CD4-positive, alpha-beta T cell (primary cell): ENCODE results near the gene DSCAML1. TPM values are rescaled to one million over a fixed set of nuclear protein-coding genes. Genes with fewer than 3 reads are reported as not detected.

Experiments
- ATAC-seq: fragments of 200-7000 bp; cut with Tn5 transposase; one replicate; pipeline ENCODE4 v1.10.0; 2022; ENCODE audit warnings: mild to moderate bottlenecking; ENCODE audit not compliant: poor library complexity
- CTCF ChIA-PET: fragments of 350-600 bp; sonication (Branson Sonifier 250); formaldehyde crosslinking; loops from one replicate; lab custom pipeline; 2021; ENCODE audit warnings: antibody characterized with exemption, inconsistent platforms; lab: Charles Lee
- POLR2A ChIA-PET: fragments of 350-600 bp; sonication (Branson Sonifier 250); formaldehyde crosslinking; loops from one replicate; lab custom pipeline; 2021; ENCODE audit warnings: antibody characterized with exemption, inconsistent platforms; lab: Charles Lee
- DNase-seq, 14 experiments: peaks; one replicate each; pipeline ENCODE4 v3.0.0-alpha.2; 2013 to 2020; ENCODE audit warnings: mixed read lengths in 2 of 14
- H3K27ac ChIP-seq, 2 donors: one replicate each; pipeline versions ENCODE4 v1.5.1 to v1.7.0; 2013; ENCODE audit warnings: low read length in 2 of 2, low read depth in 1 of 2, mild to moderate bottlenecking in 1 of 2
- H3K27me3 ChIP-seq, 2 experiments: 1 replicate in 1 of 2; 2 replicates in 1 of 2; pipeline versions ENCODE4 v1.6.1 to v1.7.0; 2013; ENCODE audit warnings: low read length in 2 of 2, control low read depth in 1 of 2, mild to moderate bottlenecking in 1 of 2, moderate library complexity in 1 of 2; ENCODE audit not compliant: insufficient read depth in 2 of 2, control insufficient read depth in 1 of 2
- H3K36me3 ChIP-seq: one replicate; pipeline ENCODE4 v1.6.1; 2013; ENCODE audit warnings: low read length, control low read depth; ENCODE audit not compliant: insufficient read depth
- H3K4me1 ChIP-seq: one replicate; pipeline ENCODE4 v1.6.1; 2013; ENCODE audit warnings: low read length, control low read depth; ENCODE audit not compliant: insufficient read depth
- H3K4me3 ChIP-seq: one replicate; pipeline ENCODE4 v1.5.1; 2013; ENCODE audit warnings: mild to moderate bottlenecking, low read length, moderate library complexity
- H3K9me3 ChIP-seq, 2 experiments: 1 replicate in 1 of 2; 2 replicates in 1 of 2; pipeline versions ENCODE4 v1.6.1 to v1.7.0; 2013; ENCODE audit warnings: low read length in 2 of 2, mild to moderate bottlenecking in 2 of 2, control low read depth in 1 of 2, moderate library complexity in 1 of 2; ENCODE audit not compliant: control insufficient read depth in 1 of 2, insufficient read depth in 1 of 2
- H3K27ac Mint-ChIP-seq: one replicate; pipeline ENCODE4 v1.8.0; 2020; ENCODE audit warnings: mixed read lengths
- H3K27me3 Mint-ChIP-seq: one replicate; pipeline ENCODE4 v1.8.0; 2021; ENCODE audit warnings: mixed read lengths
- H3K36me3 Mint-ChIP-seq: one replicate; pipeline ENCODE4 v1.8.0; 2021; ENCODE audit warnings: low read depth, mixed read lengths
- H3K4me1 Mint-ChIP-seq: one replicate; pipeline ENCODE4 v1.8.0; 2021; ENCODE audit warnings: low read depth, mixed read lengths
- H3K4me3 Mint-ChIP-seq: one replicate; pipeline ENCODE4 v1.8.0; 2020; ENCODE audit warnings: mild to moderate bottlenecking, mixed read lengths
- H3K9me3 Mint-ChIP-seq: one replicate; pipeline ENCODE4 v1.8.0; 2020; ENCODE audit warnings: mixed read lengths
- CTCF ChIP-seq: fragments of 200-600 bp; IDR thresholded peaks from one replicate; pipeline ENCODE4 v1.8.0; 2022; ENCODE audit warnings: antibody characterized with exemption, mild to moderate bottlenecking
- intact Hi-C, 2 experiments: fragments of 100-400 bp; cut with DNase I in 1 of 2; cut with micrococcal nuclease in 1 of 2; formaldehyde crosslinking; loops; one replicate each; pipeline versions ENCODE4 v1.15.1 to v1.9.0; 2023 to 2025; cut with DNase I, micrococcal nuclease
- total RNA-seq, 174 experiments: library from RNA in 2 of 174; stranded (reverse) in 2 of 174; gene quantifications; one replicate each; pipeline ENCODE4 v1.2.3 and lab custom pipeline; 2021 to 2026

DSCAML1 gene
- total RNA-seq, 2 experiments from 2014 or later, result 0.22 to 0.61 TPM

- POLR2A ChIA-PET, result no interaction called here
- H3K27me3 Mint-ChIP-seq, result peaks cover 16% of the 10 kb centered on the region
- DNase-seq (no peak), ATAC-seq (no peak)
- no peaks in the 10 kb centered on the region for H3K36me3 Mint-ChIP-seq
- no peak overlapping the region for H3K27ac ChIP-seq
- H3K9me3 ChIP-seq, result peaks cover 0 to 2% of the 10 kb centered on the region in 2 experiments
- TF ChIP-seq CTCF, result no peak
- CTCF ChIA-PET, result no interaction called here
- H3K9me3 Mint-ChIP-seq, result no peaks in the 10 kb centered on the region
- H3K27me3 ChIP-seq, result no peaks in the 10 kb centered on the region
- no peaks in the 10 kb centered on the region for H3K4me1 Mint-ChIP-seq
- H3K27ac Mint-ChIP-seq, result no peak overlapping the region
- no peaks in the 10 kb centered on the region for H3K36me3 ChIP-seq
- no peak overlapping the region for H3K4me3 Mint-ChIP-seq
- H3K4me3 ChIP-seq, result no peak overlapping the region
- intact Hi-C loops, result no loop called here
- H3K4me1 ChIP-seq, result no peaks in the 10 kb centered on the region
Measured at GRCh38 chr11:117498791-117499190, 298.2 kb downstream of the DSCAML1 start.

GRCh38 chr11:117497206-117497951, 299.6 kb downstream of the DSCAML1 start:
- TF ChIP-seq CTCF, result no peak
- Histone ChIP-seq H3K27me3 (peaks cover 0 to 2% of the 10 kb centered on the region in 2 experiments), H3K4me1 (no peaks in the 10 kb centered on the region), H3K27ac (no peak overlapping the region), H3K36me3 (no peaks in the 10 kb centered on the region), H3K9me3 (no peaks in the 10 kb centered on the region), H3K4me3 (no peak overlapping the region)
- intact Hi-C loops, result no loop called here
- no peak overlapping the region for H3K4me3 Mint-ChIP-seq
- H3K4me1 Mint-ChIP-seq, result no peaks in the 10 kb centered on the region
- peaks cover 12% of the 10 kb centered on the region for H3K27me3 Mint-ChIP-seq
- H3K27ac Mint-ChIP-seq, result no peak overlapping the region
- no peak for ATAC-seq
- no peaks in the 10 kb centered on the region for H3K36me3 Mint-ChIP-seq
- H3K9me3 Mint-ChIP-seq, result no peaks in the 10 kb centered on the region
- no peak for DNase-seq
- ChIA-PET CTCF (no interaction called here), POLR2A (no interaction called here)

GRCh38 chr11:117495357-117495756, 301.7 kb downstream of the DSCAML1 start:
- ChIA-PET POLR2A (no interaction called here), CTCF (no interaction called here)
- Histone ChIP-seq H3K4me3 (no peak overlapping the region), H3K9me3 (no peaks in the 10 kb centered on the region), H3K27ac (no peak overlapping the region), H3K36me3 (no peaks in the 10 kb centered on the region), H3K4me1 (no peaks in the 10 kb centered on the region), H3K27me3 (peaks cover 8 to 9% of the 10 kb centered on the region in 2 experiments)
- H3K27me3 Mint-ChIP-seq, result peaks cover 23% of the 10 kb centered on the region
- H3K4me3 Mint-ChIP-seq, result no peak overlapping the region
- DNase-seq, result no peak
- H3K4me1 Mint-ChIP-seq, result no peaks in the 10 kb centered on the region
- no peak for TF ChIP-seq CTCF
- no peaks in the 10 kb centered on the region for H3K9me3 Mint-ChIP-seq
- H3K27ac Mint-ChIP-seq, result no peak overlapping the region
- intact Hi-C loops, result no loop called here
- no peaks in the 10 kb centered on the region for H3K36me3 Mint-ChIP-seq
- ATAC-seq, result no peak
